ENCODE results near the gene DGLUCY.
"Not testable (repeated sequence)": the region's sequence is repeated elsewhere in the genome, so short reads cannot be mapped to it uniquely, and the experiment has no call there.

The DGLUCY gene

GRCh38 chr14:91108941-91109611 is 4.8 kb upstream of the DGLUCY start:
- no peak for DNase-seq

DNA sequence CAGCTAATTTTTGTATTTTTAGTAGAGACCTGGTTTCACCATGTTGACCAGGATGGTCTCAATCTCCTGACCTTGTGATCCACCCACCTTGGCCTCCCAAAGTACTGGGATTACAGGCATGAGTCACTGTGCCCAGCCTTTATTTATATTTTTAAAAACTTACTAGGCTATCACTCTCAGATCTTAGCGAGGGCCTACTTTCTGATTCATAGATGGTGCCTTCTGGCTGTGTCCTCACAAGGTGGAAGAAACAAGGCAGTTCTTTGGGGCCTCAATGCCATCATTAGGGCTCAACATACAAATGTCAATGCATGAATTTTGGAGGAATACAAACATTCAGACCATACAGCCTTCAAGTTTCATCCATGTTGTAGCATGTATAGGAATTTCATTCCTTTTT is 2.4 kb upstream of the DGLUCY start:
- no peak for DNase-seq

GRCh38 chr14:91112194-91112593 is 1.7 kb upstream of the DGLUCY start:
- DNase-seq: no peak

DNA sequence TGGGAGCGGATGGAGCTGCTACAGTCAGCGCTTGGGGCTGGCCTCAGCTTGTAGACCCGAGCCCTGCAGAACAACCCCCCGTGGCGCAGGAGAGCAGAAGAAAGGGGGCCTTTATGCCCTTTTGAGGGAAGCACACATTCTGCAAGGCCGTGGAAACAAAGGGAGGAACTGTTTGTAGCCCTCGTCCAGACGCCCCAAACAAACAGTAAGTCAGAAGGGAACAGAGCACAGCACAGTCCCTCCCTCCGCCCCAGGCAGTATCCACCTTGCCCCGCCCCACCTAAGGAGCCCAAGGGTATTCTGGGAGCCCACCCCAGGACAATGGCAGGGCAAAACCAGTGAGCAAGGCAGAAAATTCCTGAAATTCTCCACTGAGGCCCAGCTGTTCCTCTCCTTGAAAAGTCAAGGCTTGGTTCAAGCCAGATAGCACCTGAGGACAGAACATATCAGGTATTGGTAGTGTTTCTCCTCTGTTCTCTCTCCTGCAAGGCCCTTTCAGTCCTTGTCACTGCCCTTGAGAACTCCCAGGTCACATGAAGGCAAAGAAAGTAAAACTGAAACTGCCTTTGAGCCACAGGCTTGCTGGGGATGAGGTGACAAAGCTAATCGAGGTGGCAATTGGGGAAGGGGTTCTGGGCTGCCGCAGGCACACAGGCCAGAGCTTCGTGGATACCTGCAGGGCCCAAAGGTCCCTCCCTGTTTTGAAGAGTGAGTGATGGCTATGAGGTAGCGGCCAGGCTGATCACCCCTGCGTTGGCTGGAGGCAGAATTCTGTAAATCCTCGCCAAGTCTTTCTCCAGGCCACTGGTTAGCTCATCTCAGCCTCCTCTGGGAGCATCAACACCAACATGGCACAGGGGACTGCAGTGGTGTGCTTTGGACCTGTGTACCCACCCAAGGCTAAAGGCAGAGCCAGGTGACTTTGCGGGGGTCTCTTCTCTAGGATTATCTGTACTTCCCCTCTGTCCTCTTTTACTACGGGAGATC is 499 bp downstream of the DGLUCY start:
- peak; percentile 75 for DNase-seq

GRCh38 chr14:91115986-91116770 is 2.3 kb downstream of the DGLUCY start:
- no peak for DNase-seq

- DNase-seq: no peak
Measured at GRCh38 chr14:91116913-91117588, 3.2 kb downstream of the DGLUCY start.

DNA sequence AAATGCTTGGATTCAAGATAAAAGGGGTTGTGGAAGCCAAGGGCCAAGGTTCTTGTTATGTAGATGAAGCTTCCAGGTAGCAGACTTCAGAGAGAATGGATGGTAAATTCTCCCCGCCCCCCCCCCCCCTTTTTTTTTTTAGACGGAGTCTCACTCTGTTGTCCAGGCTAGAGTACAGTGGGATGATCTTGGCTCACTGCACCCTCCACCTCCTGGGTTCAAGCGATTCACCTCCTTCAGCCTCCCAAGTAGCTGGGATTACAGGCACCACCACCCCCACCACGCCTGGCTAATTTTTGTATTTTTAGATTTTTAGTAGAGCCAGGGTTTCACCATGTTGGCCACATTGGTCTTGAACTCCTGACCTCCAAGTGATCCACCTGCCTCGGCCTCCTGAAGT is 4.1 kb downstream of the DGLUCY start:
- no peak for DNase-seq

- no peak for DNase-seq
Measured at GRCh38 chr14:91118511-91119068, 4.7 kb downstream of the DGLUCY start.

DNA sequence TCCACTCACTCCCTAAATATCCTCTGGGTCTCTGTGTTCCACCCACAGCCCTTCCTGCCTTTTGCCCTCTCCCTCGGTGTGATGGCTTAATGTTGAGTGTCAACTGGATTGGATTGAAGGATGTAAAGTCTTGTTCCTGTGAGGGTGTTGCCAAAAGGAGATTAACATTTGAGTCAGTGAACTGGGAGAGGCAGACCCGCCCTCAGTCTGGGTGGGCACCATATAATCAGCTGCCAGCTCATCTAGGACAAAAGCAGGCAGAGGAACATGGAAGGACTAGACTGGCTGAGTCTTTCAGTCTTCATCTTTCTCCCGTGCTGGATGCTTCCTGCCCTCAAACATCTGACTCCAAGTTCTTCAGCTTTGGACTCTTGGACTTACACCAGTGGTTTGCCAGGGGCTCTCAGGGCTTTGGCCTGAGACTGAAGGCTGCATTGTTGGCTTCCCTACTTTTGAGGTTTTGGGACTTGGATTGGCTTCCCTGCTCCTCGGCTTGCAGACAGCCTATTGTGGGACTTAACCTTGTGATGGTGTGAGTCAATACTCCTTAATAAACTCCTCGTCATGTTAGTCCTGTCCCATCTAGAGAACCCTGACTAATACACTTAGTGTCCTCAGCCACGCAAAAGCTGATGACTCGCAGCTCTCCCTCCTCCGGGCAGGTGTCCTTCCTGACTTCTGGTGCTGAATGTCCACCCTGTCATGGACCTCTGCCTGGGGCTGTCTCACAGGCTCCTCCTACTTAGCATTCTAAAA is 5.9 kb downstream of the DGLUCY start:
- no peak for DNase-seq

GRCh38 chr14:91123201-91123600 is 9.3 kb downstream of the DGLUCY start:
- DNase-seq: no peak

GRCh38 chr14:91124406-91125270 is 10.8 kb downstream of the DGLUCY start:
- not testable (repeated sequence) for DNase-seq

- no peak for DNase-seq
Measured at GRCh38 chr14:91125271-91125660, 11.4 kb downstream of the DGLUCY start.

- DNase-seq: no peak
Measured at GRCh38 chr14:91125801-91126200, 11.9 kb downstream of the DGLUCY start.

DNA sequence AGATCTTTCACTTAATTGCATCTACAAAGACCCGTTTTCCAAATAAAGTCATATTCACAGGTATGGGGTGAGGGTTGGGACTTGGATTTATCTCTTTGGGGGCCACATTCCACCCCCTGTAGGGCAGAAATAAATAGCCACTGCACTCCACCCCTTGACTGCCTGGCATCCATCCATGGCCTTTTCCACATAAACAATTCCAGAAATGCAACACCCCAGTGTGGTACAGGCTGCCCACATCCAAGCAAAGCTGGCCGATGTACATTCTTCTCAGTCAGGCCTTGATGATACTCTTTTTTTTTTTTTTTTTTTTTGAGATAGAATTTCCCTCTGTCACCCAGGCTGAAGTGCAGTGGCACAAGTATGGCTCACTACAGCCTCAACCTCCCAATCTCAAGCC is 12.9 kb downstream of the DGLUCY start:
- no peak for DNase-seq

- no peak for DNase-seq
Measured at GRCh38 chr14:91127401-91127801, 13.5 kb downstream of the DGLUCY start.

GRCh38 chr14:91127924-91128323 is 14.1 kb downstream of the DGLUCY start:
- no peak for DNase-seq

DNA sequence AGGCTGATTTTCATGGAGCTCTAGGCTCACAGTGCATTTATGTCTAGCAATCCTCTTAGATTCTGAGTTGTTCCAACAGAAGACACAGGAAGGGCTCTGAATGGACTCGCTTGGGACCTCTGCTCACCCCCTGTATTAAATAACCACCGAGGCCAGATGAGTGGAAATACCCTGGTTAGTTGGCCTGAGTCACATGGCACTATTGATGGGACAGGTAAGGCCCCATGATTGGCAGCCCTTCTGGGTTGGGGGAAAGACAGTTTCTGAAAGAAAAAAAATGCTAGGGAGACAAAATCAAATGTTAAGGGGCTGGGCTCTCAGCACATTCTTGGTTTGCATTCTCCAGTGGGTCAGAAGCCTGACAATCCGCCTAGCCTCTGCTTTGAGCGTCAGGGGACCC is 14.8 kb downstream of the DGLUCY start:
- no peak for DNase-seq

GRCh38 chr14:91129261-91129660 is 15.4 kb downstream of the DGLUCY start:
- no peak for DNase-seq

DNA sequence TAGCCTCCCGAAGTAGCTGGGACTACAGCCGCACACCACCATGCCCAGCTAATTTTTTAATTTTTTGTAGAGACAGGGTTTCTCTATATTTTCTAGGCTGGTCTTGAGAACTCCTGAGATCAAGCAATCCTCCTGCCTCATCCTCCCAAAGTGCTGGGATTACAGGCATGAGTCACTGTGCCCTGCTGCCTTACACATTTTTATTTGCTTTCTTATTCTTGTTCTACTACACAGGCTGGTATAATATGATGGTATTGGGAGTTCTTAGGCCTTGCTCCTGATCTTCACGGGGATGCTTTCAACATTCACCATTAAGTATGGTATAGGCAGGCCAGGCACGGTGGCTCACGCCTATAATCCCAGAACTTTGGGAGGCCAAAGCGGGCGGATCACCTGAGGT is 21.2 kb downstream of the DGLUCY start:
- no peak for DNase-seq

DNA sequence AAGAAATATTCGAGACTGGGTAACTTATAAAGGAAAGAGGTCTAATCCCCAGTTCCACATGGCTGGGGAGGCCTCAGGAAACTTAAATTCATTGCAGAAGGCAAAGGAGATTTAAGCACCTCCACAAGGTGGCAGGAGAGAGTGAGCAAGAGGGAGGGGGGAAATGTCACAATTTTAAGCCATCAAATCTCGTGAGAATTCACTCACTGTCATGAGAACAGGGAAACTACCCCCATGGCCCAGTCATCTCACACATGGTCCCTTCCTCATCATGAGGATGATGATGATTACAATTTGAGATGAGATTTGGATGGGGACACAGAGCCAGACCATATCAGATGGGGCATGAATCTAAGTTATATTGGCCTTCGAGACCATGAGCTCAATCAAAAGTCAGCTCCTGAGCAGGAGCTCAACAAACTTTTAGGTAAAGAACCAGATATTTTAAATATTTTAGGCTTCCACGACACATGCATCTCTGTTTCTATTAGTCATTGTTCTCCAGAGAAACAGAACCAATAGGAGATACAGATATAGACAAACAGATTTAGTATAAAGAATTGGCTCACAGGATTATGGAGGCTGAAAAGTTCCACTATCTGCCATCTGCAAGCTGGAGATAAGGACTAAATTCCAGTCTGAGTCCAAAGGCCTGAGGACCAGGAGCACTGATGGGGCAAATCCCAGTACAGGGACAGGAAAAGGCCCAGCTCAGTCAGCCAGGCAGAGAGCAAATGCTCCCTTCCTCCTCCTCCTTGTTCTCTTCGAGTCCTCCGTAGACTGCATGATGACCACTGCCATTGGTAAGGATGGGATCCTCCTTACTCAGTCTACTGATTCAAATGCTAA is 24.9 kb downstream of the DGLUCY start:
- DNase-seq: no peak

Data from NCI-H526 treated with DMSO at 0.1 percent for 48 hours (cell line).